Thyroid gland (tissue), 4 donors: ENCODE measurements around the gene VIT. TPM values are rescaled to one million over a fixed set of nuclear protein-coding genes. Genes with fewer than 3 reads are reported as not detected.

Experiments used
- DNase-seq, 2 donors: peaks; one replicate each; pipeline ENCODE4 v3.0.0-alpha.2; 2019
- H3K27ac ChIP-seq, 3 donors: fragments of 200-600 bp; sonication (generic); 1 replicate in 2 of 3; 2 replicates in 1 of 3; pipeline ENCODE4 v1.5.1; 2016 to 2019; ENCODE audit warnings: mild to moderate bottlenecking in 1 of 3, moderate library complexity in 1 of 3
- H3K27me3 ChIP-seq: fragments of 200-600 bp; sonication (generic); one replicate; pipeline ENCODE4 v1.5.1; 2019
- H3K36me3 ChIP-seq, 2 donors: fragments of 200-600 bp; sonication (generic); one replicate each; pipeline ENCODE4 v1.5.1; 2016 to 2019
- H3K4me1 ChIP-seq, 2 donors: fragments of 200-600 bp; sonication (generic); one replicate each; pipeline ENCODE4 v1.5.1; 2017 to 2019
- H3K4me3 ChIP-seq, 3 donors: fragments of 200-600 bp; sonication (generic); replicated peaks in 1 of 3; 1 replicate in 2 of 3; 2 replicates in 1 of 3; pipeline ENCODE4 v1.5.1; 2016; ENCODE audit warnings: mild to moderate bottlenecking in 1 of 3
- H3K9me3 ChIP-seq: fragments of 200-600 bp; sonication (generic); one replicate; pipeline ENCODE4 v1.5.1; 2017
- POLR2A ChIP-seq, 2 donors: fragments of 450-650 bp; IDR thresholded peaks; one replicate each; pipeline ENCODE4 v1.6.1; 2017; ENCODE audit warnings: antibody characterized with exemption in 2 of 2, mild to moderate bottlenecking in 2 of 2, moderate library complexity in 1 of 2
- WGBS, 2 donors: methylation state at CpG; one replicate each; pipeline ENCODE4 v1.1.5; 2017; 5-methylcytosine and 5-hydroxymethylcytosine counted together
- intact Hi-C: fragments of 100-400 bp; cut with DNase I; formaldehyde crosslinking; loops from one replicate; pipeline ENCODE4 v1.15.1; 2023
- total RNA-seq, 4 donors: library from RNA; depleted of rRNA; stranded (reverse); fragments of >200 nt; gene quantifications; one replicate each; pipeline ENCODE4 v1.2.3, GENCODE V29; 2016
- TF ChIP-seq, protein P1 (sequence below), 6 experiments: fragments of 200-600 bp in 3 of 6; fragments of 450-650 bp in 3 of 6; sonication (generic) in 3 of 6; IDR thresholded peaks; one replicate each; pipeline ENCODE4 v1.5.1; 2016 to 2019; ENCODE audit warnings: antibody characterized with exemption in 6 of 6, mild to moderate bottlenecking in 2 of 6, inconsistent platforms in 1 of 6, moderate library complexity in 1 of 6

The VIT gene
- total RNA-seq, 4 donors from 2014 or later, result 9.4 to 24.7 (median 20.6) TPM

DNA sequence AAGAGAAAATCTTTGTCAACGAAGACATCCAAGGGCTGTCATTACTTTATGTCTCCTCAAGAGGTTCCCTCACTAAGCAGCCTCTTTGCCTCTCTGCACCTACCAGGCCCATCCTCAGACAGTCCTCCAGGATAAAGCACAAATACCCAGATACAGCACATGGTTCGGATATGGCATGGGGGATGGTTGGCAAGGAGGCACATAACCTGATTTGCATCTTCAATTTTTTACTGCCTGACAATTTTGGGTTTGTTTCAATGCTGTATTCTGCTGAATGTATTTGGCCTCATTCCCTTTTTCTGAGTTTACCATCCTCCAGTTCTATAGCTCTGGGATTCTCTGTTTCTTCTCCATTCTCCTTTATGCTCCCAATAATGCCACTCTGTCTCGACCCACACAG lies 78.8 kb downstream of the VIT start:
- Histone ChIP-seq H3K4me1 (peaks cover 0 to 9% of the 10 kb centered on the region in 2 donors), H3K27ac (no peak overlapping the region), H3K9me3 (no peaks in the 10 kb centered on the region), H3K27me3 (no peaks in the 10 kb centered on the region), H3K36me3 (no peaks in the 10 kb centered on the region), H3K4me3 (no peak overlapping the region)
- TF ChIP-seq POLR2A (IDR thresholded peaks at IDR 0.05), result no peak
- TF ChIP-seq, protein P1, sequence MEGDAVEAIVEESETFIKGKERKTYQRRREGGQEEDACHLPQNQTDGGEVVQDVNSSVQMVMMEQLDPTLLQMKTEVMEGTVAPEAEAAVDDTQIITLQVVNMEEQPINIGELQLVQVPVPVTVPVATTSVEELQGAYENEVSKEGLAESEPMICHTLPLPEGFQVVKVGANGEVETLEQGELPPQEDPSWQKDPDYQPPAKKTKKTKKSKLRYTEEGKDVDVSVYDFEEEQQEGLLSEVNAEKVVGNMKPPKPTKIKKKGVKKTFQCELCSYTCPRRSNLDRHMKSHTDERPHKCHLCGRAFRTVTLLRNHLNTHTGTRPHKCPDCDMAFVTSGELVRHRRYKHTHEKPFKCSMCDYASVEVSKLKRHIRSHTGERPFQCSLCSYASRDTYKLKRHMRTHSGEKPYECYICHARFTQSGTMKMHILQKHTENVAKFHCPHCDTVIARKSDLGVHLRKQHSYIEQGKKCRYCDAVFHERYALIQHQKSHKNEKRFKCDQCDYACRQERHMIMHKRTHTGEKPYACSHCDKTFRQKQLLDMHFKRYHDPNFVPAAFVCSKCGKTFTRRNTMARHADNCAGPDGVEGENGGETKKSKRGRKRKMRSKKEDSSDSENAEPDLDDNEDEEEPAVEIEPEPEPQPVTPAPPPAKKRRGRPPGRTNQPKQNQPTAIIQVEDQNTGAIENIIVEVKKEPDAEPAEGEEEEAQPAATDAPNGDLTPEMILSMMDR (IDR thresholded peaks at IDR 0.05), result no peak
- intact Hi-C loops, result no loop called here
- DNase-seq, result no peak
- WGBS, 2 donors, result 89 to 90% methylated on average over 3 of the region's 3 CpGs

DNA sequence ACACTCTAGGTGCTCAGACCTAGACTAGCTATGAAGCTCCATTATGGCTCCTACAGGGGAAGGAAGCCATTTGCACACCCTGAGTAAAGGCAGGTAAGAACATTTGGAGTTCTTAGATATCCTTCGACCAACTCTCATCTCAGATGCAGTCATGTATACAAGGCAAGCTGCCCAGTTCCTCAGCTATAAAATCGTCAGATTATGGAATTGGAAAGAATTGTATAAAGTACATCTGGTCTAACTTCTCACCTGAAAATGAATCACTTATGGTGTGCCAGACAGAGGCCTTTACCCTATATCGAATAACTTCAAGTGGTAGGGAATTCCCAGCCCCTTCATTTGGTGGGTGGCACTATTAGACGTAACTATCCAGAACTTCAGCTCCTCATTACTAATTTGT lies 79.3 kb downstream of the VIT start:
- no peaks in the 10 kb centered on the region for H3K9me3 ChIP-seq
- no peaks in the 10 kb centered on the region for H3K36me3 ChIP-seq
- H3K4me1 ChIP-seq, result peaks cover 0 to 9% of the 10 kb centered on the region in 2 donors
- intact Hi-C loops, result no loop called here
- 92 to 93% methylated on average over 4 of the region's 4 CpGs for WGBS, 2 donors
- DNase-seq, result no peak
- H3K27ac ChIP-seq, result no peak overlapping the region
- H3K27me3 ChIP-seq, result no peaks in the 10 kb centered on the region
- TF ChIP-seq, protein P1 (IDR thresholded peaks at IDR 0.05), result no peak
- no peak for TF ChIP-seq POLR2A (IDR thresholded peaks at IDR 0.05)
- no peak overlapping the region for H3K4me3 ChIP-seq

DNA sequence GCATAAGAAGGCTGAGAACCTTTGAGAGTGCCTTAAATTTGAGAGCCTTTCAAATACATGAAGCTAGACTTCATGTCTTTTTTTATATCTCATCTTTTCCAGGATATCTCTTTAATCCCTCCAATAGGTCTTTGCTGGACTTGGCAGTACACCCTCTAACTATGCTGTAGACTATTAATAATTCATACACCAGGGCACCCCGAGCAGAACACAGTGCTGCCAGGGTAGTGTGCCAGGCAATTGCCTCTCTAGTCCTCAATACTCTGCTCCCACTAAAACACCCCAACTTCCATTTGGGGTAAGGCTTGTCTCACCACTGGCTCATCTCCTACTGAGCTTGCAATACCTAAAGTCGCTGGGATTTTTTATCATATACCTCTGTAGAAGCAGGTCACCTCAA lies 80.8 kb downstream of the VIT start:
- Histone ChIP-seq H3K9me3 (no peaks in the 10 kb centered on the region), H3K4me1 (peaks cover 0 to 9% of the 10 kb centered on the region in 2 donors), H3K4me3 (no peak overlapping the region), H3K27ac (no peak overlapping the region), H3K27me3 (no peaks in the 10 kb centered on the region), H3K36me3 (no peaks in the 10 kb centered on the region)
- TF ChIP-seq, protein P1 (IDR thresholded peaks at IDR 0.05), result no peak
- TF ChIP-seq POLR2A (IDR thresholded peaks at IDR 0.05), result no peak
- DNase-seq, result no peak
- intact Hi-C loops, result no loop called here
- 79 to 88% methylated on average over 2 of the region's 2 CpGs for WGBS, 2 donors

DNA sequence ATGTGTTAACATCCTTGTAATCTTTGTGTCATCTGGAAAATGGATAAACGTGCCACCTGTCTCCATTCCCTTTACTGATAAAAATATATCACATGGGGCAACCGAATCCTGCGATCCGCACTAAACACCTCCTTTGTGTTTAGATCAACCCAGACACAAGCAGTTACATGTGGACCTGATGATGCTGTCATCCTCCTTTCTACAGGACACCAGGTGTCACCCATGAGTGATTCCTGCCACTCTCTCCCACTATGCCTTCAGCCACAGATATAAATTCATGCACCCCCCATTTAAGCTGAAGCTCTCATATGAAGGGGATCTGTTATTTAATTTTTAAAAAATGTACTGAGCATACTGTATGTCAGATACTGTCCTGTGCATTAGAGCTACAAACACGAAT lies 81.3 kb downstream of the VIT start:
- H3K36me3 ChIP-seq, result no peaks in the 10 kb centered on the region
- intact Hi-C loops, result no loop called here
- no peak for TF ChIP-seq POLR2A (IDR thresholded peaks at IDR 0.05)
- TF ChIP-seq, protein P1 (IDR thresholded peaks at IDR 0.05), result no peak
- H3K4me1 ChIP-seq, result peaks cover 0 to 9% of the 10 kb centered on the region in 2 donors
- H3K9me3 ChIP-seq, result no peaks in the 10 kb centered on the region
- no peak for DNase-seq
- WGBS, 2 donors, result 89 to 95% methylated on average over 5 of the region's 5 CpGs
- H3K27me3 ChIP-seq, result no peaks in the 10 kb centered on the region
- no peak overlapping the region for H3K4me3 ChIP-seq
- H3K27ac ChIP-seq, result no peak overlapping the region

DNA sequence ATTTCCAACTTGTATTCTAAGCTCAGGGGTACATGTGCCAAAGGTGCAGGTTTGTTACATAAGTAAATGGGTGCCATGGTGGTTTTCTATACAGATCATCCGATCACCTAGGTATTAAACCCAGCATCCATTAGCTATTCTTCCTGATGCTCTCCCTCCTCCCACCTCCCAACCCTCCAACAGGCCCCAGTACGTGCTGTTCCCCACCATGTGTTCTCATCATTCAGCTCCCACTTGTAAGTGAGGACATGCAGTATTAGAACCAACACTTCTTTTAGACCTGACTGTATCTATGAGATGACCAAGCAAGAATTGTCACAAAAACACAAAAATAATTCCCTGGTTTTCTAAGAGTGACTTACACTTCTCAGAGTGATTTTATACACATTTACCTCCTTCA lies 83.0 kb downstream of the VIT start:
- H3K9me3 ChIP-seq, result no peaks in the 10 kb centered on the region
- intact Hi-C loops, result no loop called here
- WGBS, 2 donors, result 93 to 98% methylated on average over 2 of the region's 2 CpGs
- H3K36me3 ChIP-seq, result no peaks in the 10 kb centered on the region
- H3K4me1 ChIP-seq, result no peaks in the 10 kb centered on the region
- H3K27me3 ChIP-seq, result no peaks in the 10 kb centered on the region
- no peak for DNase-seq
- no peak overlapping the region for H3K4me3 ChIP-seq
- no peak for TF ChIP-seq POLR2A (IDR thresholded peaks at IDR 0.05)
- TF ChIP-seq, protein P1 (IDR thresholded peaks at IDR 0.05), result no peak
- H3K27ac ChIP-seq, result no peak overlapping the region
